IMR-90 (cell line): ENCODE results near the gene ZBTB26. TPM values are rescaled to one million over a fixed set of nuclear protein-coding genes. Genes with fewer than 3 reads are reported as not detected.

Experiments used
- ATAC-seq: fragments of 200-7000 bp; cut with Tn5 transposase; 2 replicates; pipeline ENCODE4 v1.9.1; 2020; ENCODE audit warnings: low read depth, mild to moderate bottlenecking, moderate library complexity
- BruUV-seq: library from RNA; stranded (reverse); fragments of 400-500 nt; replicated peaks from 2 replicates; lab custom pipeline; 2021; lab: Mats Ljungman, UMichigan
- CTCF ChIA-PET: fragments of 300-600 bp; formaldehyde crosslinking; extraction: SDS; loops from one replicate; lab custom pipeline; 2021; ENCODE audit warnings: antibody characterized with exemption; lab: Yijun Ruan, JAX
- POLR2A ChIA-PET: fragments of 300-600 bp; sonication (Branson Sonifier 250); formaldehyde crosslinking; loops from one replicate; lab custom pipeline; 2022; ENCODE audit warnings: antibody characterized with exemption; ENCODE audit not compliant: unreplicated experiment; lab: Charles Lee
- DNase-seq: peaks from one replicate; pipeline ENCODE4 v3.0.0; 2013
- H2AFZ ChIP-seq: replicated peaks from 2 replicates; pipeline ENCODE3; 2013; ENCODE audit warnings: low read length, mild to moderate bottlenecking; ENCODE audit not compliant: poor library complexity
- H2AK5ac ChIP-seq: 2 replicates; pipeline ENCODE4 v1.6.1; 2013; ENCODE audit warnings: low read depth, low read length, inconsistent platforms
- H2AK9ac ChIP-seq: replicated peaks from 2 replicates; pipeline ENCODE3; 2013; ENCODE audit warnings: mild to moderate bottlenecking, low read depth, low read length, moderate library complexity; ENCODE audit not compliant: poor library complexity
- H2BK120ac ChIP-seq: 2 replicates; pipeline ENCODE4 v1.6.1; 2013; ENCODE audit warnings: low read depth, low read length, inconsistent platforms
- H2BK15ac ChIP-seq: 3 replicates; pipeline ENCODE4 v1.6.1; 2013; ENCODE audit warnings: low read depth, low read length, inconsistent platforms
- H2BK20ac ChIP-seq: 2 replicates; pipeline ENCODE4 v1.6.1; 2013; ENCODE audit warnings: low read depth, mild to moderate bottlenecking, inconsistent platforms, low read length, moderate library complexity
- H2BK5ac ChIP-seq: 2 replicates; pipeline ENCODE4 v1.6.1; 2013; ENCODE audit warnings: mild to moderate bottlenecking, low read depth, low read length, inconsistent platforms; ENCODE audit not compliant: poor library complexity, severe bottlenecking
- H3K14ac ChIP-seq: replicated peaks from 2 replicates; pipeline ENCODE4 v1.6.1; 2013; ENCODE audit warnings: low read depth, low read length, inconsistent platforms
- H3K18ac ChIP-seq: 2 replicates; pipeline ENCODE4 v1.6.1; 2013; ENCODE audit warnings: low read depth, low read length, control low read depth
- H3K23ac ChIP-seq: 2 replicates; pipeline ENCODE4 v1.6.1; 2013; ENCODE audit warnings: low read depth, low read length, inconsistent platforms
- H3K27ac ChIP-seq: 2 replicates; pipeline ENCODE4 v1.5.1; 2013; ENCODE audit warnings: mild to moderate bottlenecking, control low read depth, low read length; ENCODE audit not compliant: insufficient read depth
- H3K27me3 ChIP-seq: 2 replicates; pipeline ENCODE4 v1.6.1; 2013; ENCODE audit warnings: low read length; ENCODE audit not compliant: control insufficient read depth, insufficient read depth
- H3K36me3 ChIP-seq: 2 replicates; pipeline ENCODE4 v1.6.1; 2013; ENCODE audit warnings: low read length, mixed read lengths; ENCODE audit not compliant: control insufficient read depth, insufficient read depth
- H3K4ac ChIP-seq: 2 replicates; pipeline ENCODE4 v1.6.1; 2013; ENCODE audit warnings: low read depth, low read length, inconsistent platforms
- H3K4me1 ChIP-seq: 2 replicates; pipeline ENCODE4 v1.6.1; 2013; ENCODE audit warnings: low read length, mixed read lengths; ENCODE audit not compliant: control insufficient read depth, insufficient read depth
- H3K4me2 ChIP-seq: 2 replicates; pipeline ENCODE4 v1.6.1; 2013; ENCODE audit warnings: low read depth, mild to moderate bottlenecking, control low read depth, low read length, moderate library complexity
- H3K4me3 ChIP-seq: 2 replicates; pipeline ENCODE4 v1.5.1; 2013; ENCODE audit warnings: low read depth, mild to moderate bottlenecking, control low read depth, low read length, moderate library complexity; ENCODE audit not compliant: insufficient read depth
- H3K56ac ChIP-seq: 2 replicates; pipeline ENCODE4 v1.6.1; 2013; ENCODE audit warnings: low read length, inconsistent platforms; ENCODE audit not compliant: insufficient read depth; ENCODE audit errors: extremely low read depth
- H3K79me1 ChIP-seq, 2 experiments: 2 replicates each; pipeline ENCODE4 v1.6.1; 2013; ENCODE audit warnings: low read length in 2 of 2, inconsistent platforms in 1 of 2, low read depth in 1 of 2
- H3K9ac ChIP-seq: 2 replicates; pipeline ENCODE4 v1.6.1; 2013; ENCODE audit warnings: low read depth, low read length, control low read depth
- H3K9me1 ChIP-seq: 2 replicates; pipeline ENCODE4 v1.6.1; 2013; ENCODE audit warnings: low read length, inconsistent platforms; ENCODE audit not compliant: insufficient read depth
- H3K9me3 ChIP-seq: 2 replicates; pipeline ENCODE4 v1.6.1; 2013; ENCODE audit warnings: low read length; ENCODE audit not compliant: control insufficient read depth, insufficient read depth
- H4K20me1 ChIP-seq: 2 replicates; pipeline ENCODE4 v1.6.1; 2013; ENCODE audit warnings: low read length, inconsistent platforms; ENCODE audit not compliant: insufficient read depth
- H4K5ac ChIP-seq: 2 replicates; pipeline ENCODE4 v1.6.1; 2013; ENCODE audit warnings: mild to moderate bottlenecking, low read depth, low read length, control low read depth
- H4K8ac ChIP-seq, 2 experiments: 2 replicates each; pipeline ENCODE4 v1.6.1; 2013; ENCODE audit warnings: low read depth in 2 of 2, low read length in 2 of 2, control low read depth in 1 of 2, inconsistent platforms in 1 of 2
- H4K91ac ChIP-seq: 2 replicates; pipeline ENCODE4 v1.6.1; 2013; ENCODE audit warnings: low read depth, low read length, inconsistent platforms; ENCODE audit not compliant: insufficient read depth
- CEBPB ChIP-seq: IDR thresholded peaks from 2 replicates; pipeline ENCODE4 v1.6.1; 2012; ENCODE audit warnings: low read depth, low read length, improper control_type of control experiment
- CHD1 ChIP-seq: IDR thresholded peaks from 2 replicates; pipeline ENCODE4 v1.6.1; 2012; ENCODE audit warnings: low read depth, low read length, improper control_type of control experiment
- CTCF ChIP-seq: conservative IDR thresholded peaks from 2 replicates; pipeline ENCODE4 v1.5.1; 2012; ENCODE audit warnings: mild to moderate bottlenecking, low read depth, low read length, improper control_type of control experiment
- ELK1 ChIP-seq: fragments of 150-350 bp; IDR thresholded peaks from 2 replicates; pipeline ENCODE4 v1.6.1; 2016; ENCODE audit warnings: low read depth, mild to moderate bottlenecking, low read length, moderate library complexity, borderline replicate concordance
- FOS ChIP-seq: fragments of 150-350 bp; IDR thresholded peaks from 2 replicates; pipeline ENCODE4 v1.6.1; 2016; ENCODE audit warnings: low read depth, low read length
- MAFK ChIP-seq: IDR thresholded peaks from 2 replicates; pipeline ENCODE4 v1.6.1; 2012; ENCODE audit warnings: low read depth, low read length, improper control_type of control experiment
- MAZ ChIP-seq: IDR thresholded peaks from 2 replicates; pipeline ENCODE4 v1.6.1; 2012; ENCODE audit warnings: low read depth, mild to moderate bottlenecking, low read length, improper control_type of control experiment, moderate library complexity, borderline replicate concordance
- NFE2L2 ChIP-seq: fragments of 150-350 bp; IDR thresholded peaks from 2 replicates; pipeline ENCODE4 v1.6.1; 2016; ENCODE audit warnings: low read depth, mild to moderate bottlenecking, low read length
- POLR2A ChIP-seq: IDR thresholded peaks from 2 replicates; pipeline ENCODE4 v1.6.1; 2012; ENCODE audit warnings: mild to moderate bottlenecking, low read depth, low read length
- RAD21 ChIP-seq: IDR thresholded peaks from 2 replicates; pipeline ENCODE4 v1.6.1; 2012; ENCODE audit warnings: low read length, improper control_type of control experiment
- RCOR1 ChIP-seq: IDR thresholded peaks from 2 replicates; pipeline ENCODE4 v1.6.1; 2012; ENCODE audit warnings: mild to moderate bottlenecking, low read length, improper control_type of control experiment; ENCODE audit not compliant: insufficient replicate concordance
- RFX5 ChIP-seq: IDR thresholded peaks from 2 replicates; pipeline ENCODE4 v1.8.0; 2012; ENCODE audit warnings: low read depth, mild to moderate bottlenecking, low read length, moderate library complexity
- SMC3 ChIP-seq: fragments of 150-350 bp; IDR thresholded peaks from 2 replicates; pipeline ENCODE4 v1.6.1; 2016; ENCODE audit warnings: low read depth, mild to moderate bottlenecking, antibody characterized with exemption, low read length, moderate library complexity
- USF2 ChIP-seq: fragments of 150-350 bp; IDR thresholded peaks from 2 replicates; pipeline ENCODE4 v1.6.1; 2017; ENCODE audit warnings: mild to moderate bottlenecking, antibody characterized with exemption, low read length, low read depth
- WGBS, 2 experiments: methylation state at CpG; one replicate each; pipeline versions ENCODE4 v1.1.5 to v1.1.7; 2013; ENCODE audit warnings: missing lambda C conversion rate in 2 of 2; ENCODE audit not compliant: insufficient read length in 1 of 2; ENCODE audit errors: extremely low coverage in 2 of 2; 5-methylcytosine and 5-hydroxymethylcytosine counted together
- dilution Hi-C: fragments of 300-500 bp; cut with HindIII; formaldehyde crosslinking; loops from one replicate; pipeline ENCODE4 v1.14.3; 2018; ENCODE audit warnings: low sequenced_read_pairs; ENCODE audit not compliant: unreplicated experiment
- in situ Hi-C: fragments of 300-500 bp; cut with MboI; formaldehyde crosslinking; loops from 3 replicates; pipeline ENCODE4 v1.14.3; 2019; ENCODE audit warnings: low sequenced_read_pairs, inconsistent platforms, mixed read lengths
- intact Hi-C: fragments of 100-400 bp; cut with micrococcal nuclease; formaldehyde crosslinking; loops from 2 replicates; pipeline ENCODE4 v1.10.0; 2022
- polyA plus RNA-seq, 3 experiments: library from polyadenylated mRNA; depleted of rRNA; stranded (reverse); fragments of >200 nt; gene quantifications; 2 replicates each; pipeline ENCODE4 v1.2.3, GENCODE V29; 2012; ENCODE audit warnings: low replicate concordance in 1 of 3
- total RNA-seq: library from RNA; depleted of rRNA; stranded (reverse); fragments of >200 nt; gene quantifications from 2 replicates; pipeline ENCODE4 v1.2.3, GENCODE V29; 2012

The ZBTB26 gene
- total and polyA plus RNA-seq, 2 of the 4 experiments (the other 2 are of a cell fraction): 3.1 to 6.1 TPM

- H2BK120ac ChIP-seq: no peak overlapping the region
- H3K4me3 ChIP-seq: peak overlapping the region; percentile 90
- peaks cover 25 to 45% of the 10 kb centered on the region in 2 experiments for H3K79me1 ChIP-seq
- ChIA-PET POLR2A (interaction anchor here (1.0 kb wide), 1 partner anchor 10 kb away, joined by 3 read pairs; the partner anchor contains the start of gene RABGAP1), CTCF (no interaction called here)
- H3K23ac ChIP-seq: no peak overlapping the region; the same call in 1 of the 2 replicates
- dilution Hi-C loops (no loop called here), intact Hi-C loops (loop anchor here (1.0 kb wide), 1 partner anchor 10 kb away; no protein-coding TSS in a partner anchor), in situ Hi-C loops (no loop called here)
- H3K9ac ChIP-seq: peak overlapping the region; percentile 77
- peak overlapping the region; percentile 97 for H3K4me2 ChIP-seq
- H3K4ac ChIP-seq: peak overlapping the region; percentile 61
- H2BK5ac ChIP-seq: peak overlapping the region; percentile 76
- H2AK9ac ChIP-seq: peak overlapping the region; percentile 94
- no peak overlapping the region; the same call in 1 of the 2 replicates for H3K14ac ChIP-seq
- peak overlapping the region; percentile 83 for H4K5ac ChIP-seq
- no peaks in the 10 kb centered on the region for H3K9me3 ChIP-seq
- no peak overlapping the region for H2BK20ac ChIP-seq
- 73% methylated on average over 2 of the region's 10 CpGs; no CpG with 5 or more reads in 1 of the 2 experiments for WGBS, 2 experiments
- peak overlapping the region; percentile 49 to 77 for H4K8ac ChIP-seq
- H3K4me1 ChIP-seq: peaks cover 2% of the 10 kb centered on the region
- peak overlapping the region; percentile 98 for H2AFZ ChIP-seq
- no peak overlapping the region; the same call in 1 of the 2 replicates for H2AK5ac ChIP-seq
- ATAC-seq (no peak), DNase-seq (no peak)
- no peak overlapping the region for H2BK15ac ChIP-seq
- peak overlapping the region; percentile 63; the same call in 1 of the 2 replicates for H3K56ac ChIP-seq
- H3K27ac ChIP-seq: peak overlapping the region; percentile 92
- H4K91ac ChIP-seq: 0 out of 2 replicates have a peak overlapping the region, but pooled peaks have one; percentile 72
- H3K9me1 ChIP-seq: no peaks in the 10 kb centered on the region
- H4K20me1 ChIP-seq: no peaks in the 10 kb centered on the region
- no peaks in the 10 kb centered on the region for H3K27me3 ChIP-seq
- no peak overlapping the region; the same call in 1 of the 2 replicates for H3K18ac ChIP-seq
- BruUV-seq: TSS peak; percentile 37
- 0 out of 2 replicates have a peak, but pooled peaks cover 2% of the 10 kb centered on the region for H3K36me3 ChIP-seq
- no peak for TF ChIP-seq USF2
- no peak for TF ChIP-seq FOS
- no peak for TF ChIP-seq RFX5
- TF ChIP-seq NFE2L2: no peak
- no peak for TF ChIP-seq RCOR1
- TF ChIP-seq CTCF: no peak
- no peak for TF ChIP-seq MAFK
- TF ChIP-seq RAD21: no peak
- no peak for TF ChIP-seq MAZ
- no peak for TF ChIP-seq CHD1
- no peak for TF ChIP-seq CEBPB
- TF ChIP-seq POLR2A: no peak
- TF ChIP-seq ELK1: no peak
- no peak for TF ChIP-seq SMC3
These were observed 629 bp downstream of the ZBTB26 start for GRCh38 chr9:122930541-122931225.
